H9 (cell line): ENCODE results near the gene DIP2C. TPM values are rescaled to one million over a fixed set of nuclear protein-coding genes. Genes with fewer than 3 reads are reported as not detected.

Source experiments
- DNase-seq: peaks from one replicate; pipeline ENCODE4 v3.0.0-alpha.2; 2017
- H2AFZ ChIP-seq: one replicate; pipeline ENCODE4 v1.6.1; 2013; ENCODE audit warnings: mild to moderate bottlenecking, low read length, control low read depth, moderate library complexity
- H2AK5ac ChIP-seq: 2 replicates; pipeline ENCODE4 v1.6.1; 2013; ENCODE audit warnings: low read length, control low read depth, mixed read lengths; ENCODE audit not compliant: insufficient read length
- H2BK120ac ChIP-seq: one replicate; pipeline ENCODE4 v1.6.1; 2013; ENCODE audit warnings: low read depth, mild to moderate bottlenecking, low read length, control low read depth, inconsistent platforms; ENCODE audit not compliant: poor library complexity, severe bottlenecking
- H2BK12ac ChIP-seq: 2 replicates; pipeline ENCODE4 v1.6.1; 2013; ENCODE audit warnings: low read length, control low read depth, mixed read lengths, low read depth; ENCODE audit not compliant: insufficient read length
- H2BK15ac ChIP-seq: 2 replicates; pipeline ENCODE4 v1.6.1; 2013; ENCODE audit warnings: low read depth, low read length, control low read depth
- H2BK20ac ChIP-seq: one replicate; pipeline ENCODE4 v1.6.1; 2013; ENCODE audit warnings: low read depth, mild to moderate bottlenecking, low read length, control low read depth, inconsistent platforms; ENCODE audit not compliant: poor library complexity, severe bottlenecking
- H2BK5ac ChIP-seq: 2 replicates; pipeline ENCODE4 v1.6.1; 2013; ENCODE audit warnings: low read length, control low read depth, mixed read lengths; ENCODE audit not compliant: insufficient read length
- H3K14ac ChIP-seq: 2 replicates; pipeline ENCODE4 v1.6.1; 2013; ENCODE audit warnings: low read length, control low read depth; ENCODE audit not compliant: insufficient read depth
- H3K18ac ChIP-seq: 2 replicates; pipeline ENCODE4 v1.6.1; 2013; ENCODE audit warnings: low read depth, mild to moderate bottlenecking, mixed read lengths, low read length, control low read depth; ENCODE audit not compliant: insufficient read length
- H3K23ac ChIP-seq: 2 replicates; pipeline ENCODE4 v1.6.1; 2013; ENCODE audit warnings: low read length, control low read depth, mixed read lengths, low read depth; ENCODE audit not compliant: insufficient read length
- H3K23me2 ChIP-seq: 2 replicates; pipeline ENCODE4 v1.6.1; 2013; ENCODE audit warnings: low read depth, mild to moderate bottlenecking, mixed read lengths, low read length, control low read depth; ENCODE audit not compliant: insufficient read length, poor library complexity, severe bottlenecking
- H3K27ac ChIP-seq: 2 replicates; pipeline ENCODE4 v1.5.1; 2013; ENCODE audit warnings: low read length, control low read depth, mixed read lengths, low read depth; ENCODE audit not compliant: insufficient read length
- H3K27me3 ChIP-seq: 2 replicates; pipeline ENCODE4 v1.6.1; 2013; ENCODE audit warnings: low read length, control low read depth, inconsistent platforms; ENCODE audit not compliant: insufficient read depth
- H3K4ac ChIP-seq: 2 replicates; pipeline ENCODE4 v1.6.1; 2013; ENCODE audit warnings: low read depth, mild to moderate bottlenecking, control low read depth, inconsistent platforms, low read length, moderate library complexity
- H3K4me1 ChIP-seq: 2 replicates; pipeline ENCODE4 v1.6.1; 2013; ENCODE audit warnings: low read length, control low read depth, inconsistent platforms; ENCODE audit not compliant: insufficient read depth
- H3K4me2 ChIP-seq: 2 replicates; pipeline ENCODE4 v1.6.1; 2013; ENCODE audit warnings: low read length, control low read depth, mixed read lengths; ENCODE audit not compliant: insufficient read length, insufficient read depth
- H3K56ac ChIP-seq: 2 replicates; pipeline ENCODE4 v1.6.1; 2013; ENCODE audit warnings: low read depth, mild to moderate bottlenecking, mixed read lengths, low read length, control low read depth; ENCODE audit not compliant: insufficient read length
- H3K79me1 ChIP-seq: 2 replicates; pipeline ENCODE4 v1.6.1; 2013; ENCODE audit warnings: low read depth, mild to moderate bottlenecking, moderate library complexity, low read length, control low read depth, inconsistent platforms; ENCODE audit not compliant: insufficient read depth, poor library complexity, severe bottlenecking
- H3K79me2 ChIP-seq: 2 replicates; pipeline ENCODE4 v1.6.1; 2013; ENCODE audit warnings: low read length, control low read depth, inconsistent platforms; ENCODE audit not compliant: insufficient read depth
- H3K9ac ChIP-seq: 2 replicates; pipeline ENCODE4 v1.6.1; 2013; ENCODE audit warnings: low read length, control low read depth, mixed read lengths; ENCODE audit not compliant: insufficient read length; ENCODE audit errors: extremely low read depth
- H3K9me3 ChIP-seq: one replicate; pipeline ENCODE4 v1.6.1; 2013; ENCODE audit warnings: low read depth, low read length, inconsistent platforms; ENCODE audit not compliant: control insufficient read depth
- H3T11ph ChIP-seq: one replicate; pipeline ENCODE4 v1.6.1; 2013; ENCODE audit warnings: mild to moderate bottlenecking, low read length, control low read depth, inconsistent platforms
- H4K20me1 ChIP-seq: one replicate; pipeline ENCODE4 v1.6.1; 2013; ENCODE audit not compliant: control insufficient read depth, insufficient read length, insufficient read depth
- H4K5ac ChIP-seq: 2 replicates; pipeline ENCODE4 v1.6.1; 2013; ENCODE audit warnings: low read depth, mild to moderate bottlenecking, mixed read lengths, low read length, control low read depth; ENCODE audit not compliant: insufficient read length
- H4K8ac ChIP-seq: replicated peaks from 2 replicates; pipeline ENCODE4 v1.6.1; 2013; ENCODE audit warnings: low read length, control low read depth, mixed read lengths, low read depth; ENCODE audit not compliant: insufficient read length
- H4K91ac ChIP-seq: 2 replicates; pipeline ENCODE4 v1.6.1; 2013; ENCODE audit warnings: low read depth, mild to moderate bottlenecking, moderate library complexity, mixed read lengths, low read length, control low read depth; ENCODE audit not compliant: insufficient read length
- H3K27ac Mint-ChIP-seq, 3 experiments: 2 replicates in 2 of 3; 3 replicates in 1 of 3; pipeline ENCODE4 v1.8.0; 2020 to 2021; ENCODE audit warnings: mixed read lengths in 3 of 3, mild to moderate bottlenecking in 1 of 3, moderate library complexity in 1 of 3
- H3K27me3 Mint-ChIP-seq: 2 replicates; pipeline ENCODE4 v1.8.0; 2021; ENCODE audit warnings: low read depth, mild to moderate bottlenecking, moderate library complexity, mixed read lengths
- H3K36me3 Mint-ChIP-seq, 3 experiments: 2 replicates in 2 of 3; 3 replicates in 1 of 3; pipeline ENCODE4 v1.8.0; 2020 to 2021; ENCODE audit warnings: low read depth in 3 of 3, mixed read lengths in 3 of 3; ENCODE audit not compliant: insufficient read depth in 1 of 3
- H3K4me1 Mint-ChIP-seq, 2 experiments: 2 replicates each; pipeline ENCODE4 v1.8.0; 2020; ENCODE audit warnings: mixed read lengths in 2 of 2
- H3K4me3 Mint-ChIP-seq, 2 experiments: 2 replicates in 1 of 2; 3 replicates in 1 of 2; pipeline ENCODE4 v1.8.0; 2020 to 2021; ENCODE audit warnings: mild to moderate bottlenecking in 2 of 2, mixed read lengths in 2 of 2, moderate library complexity in 1 of 2
- H3K9me3 Mint-ChIP-seq, 2 experiments: 2 replicates in 1 of 2; 3 replicates in 1 of 2; pipeline ENCODE4 v1.8.0; 2020; ENCODE audit warnings: mild to moderate bottlenecking in 2 of 2, mixed read lengths in 2 of 2, moderate library complexity in 1 of 2
- WGBS: extraction: QIAGEN DNeasy Blood & Tissue Kit; methylation state at CpG from one replicate; pipeline ENCODE4 v1.1.7; 2013; ENCODE audit warnings: missing lambda C conversion rate, low lambda C conversion rate, mixed read lengths; ENCODE audit not compliant: insufficient read length; ENCODE audit errors: extremely low coverage; 5-methylcytosine and 5-hydroxymethylcytosine counted together
- total RNA-seq: library from RNA; stranded (reverse); gene quantifications from 2 replicates; pipeline ENCODE4 v1.2.1, GENCODE V29; 2021
- TF ChIP-seq, protein P1 (sequence below): fragments of 200-600 bp; sonication (generic); conservative IDR thresholded peaks from 3 replicates; pipeline ENCODE4 v1.8.0; 2021; ENCODE audit warnings: antibody characterized with exemption, mild to moderate bottlenecking

DIP2C gene
- total RNA-seq, 1 experiment from 2014 or later, result 7.9 TPM

DNA sequence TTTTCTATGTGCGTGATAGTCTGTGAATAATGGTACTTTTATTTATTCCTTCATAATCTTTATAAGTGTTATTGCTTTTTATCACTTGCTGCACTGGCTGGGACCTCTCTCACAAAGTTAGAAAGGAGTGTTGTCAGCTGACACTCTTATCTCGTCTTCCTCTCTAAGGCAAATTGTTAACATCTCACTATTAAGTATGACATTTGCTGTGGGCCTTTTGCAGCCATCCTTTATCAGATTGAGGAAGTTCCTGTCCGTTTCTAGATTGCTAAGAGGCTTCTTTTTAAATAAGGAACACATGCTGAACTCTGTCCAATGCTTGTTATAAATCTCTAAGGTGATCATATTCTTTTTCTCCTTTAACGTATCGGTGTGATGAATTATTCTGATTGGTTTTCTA, 27.4 kb upstream of the DIP2C start:
- no peak overlapping the region for H2BK5ac ChIP-seq
- no peak overlapping the region for H3K27ac Mint-ChIP-seq
- H3K27ac ChIP-seq, result no peak overlapping the region
- no peak overlapping the region for H4K5ac ChIP-seq
- no peaks in the 10 kb centered on the region for H3K79me2 ChIP-seq
- H4K20me1 ChIP-seq, result no peaks in the 10 kb centered on the region
- no peaks in the 10 kb centered on the region for H3K4me1 ChIP-seq
- H3K14ac ChIP-seq, result no peak overlapping the region
- no peak for DNase-seq
- H2AFZ ChIP-seq, result no peak overlapping the region
- H3K27me3 ChIP-seq, result no peaks in the 10 kb centered on the region
- H4K91ac ChIP-seq, result no peak overlapping the region
- H3K23me2 ChIP-seq, result no peaks in the 10 kb centered on the region
- H3K18ac ChIP-seq, result no peak overlapping the region
- H3K56ac ChIP-seq, result no peak overlapping the region
- no peak overlapping the region for H2BK12ac ChIP-seq
- no peak overlapping the region for H2BK15ac ChIP-seq
- H3K9ac ChIP-seq, result no peak overlapping the region
- H2BK20ac ChIP-seq, result no peak overlapping the region
- H4K8ac ChIP-seq, result no peak overlapping the region
- TF ChIP-seq, protein P1, sequence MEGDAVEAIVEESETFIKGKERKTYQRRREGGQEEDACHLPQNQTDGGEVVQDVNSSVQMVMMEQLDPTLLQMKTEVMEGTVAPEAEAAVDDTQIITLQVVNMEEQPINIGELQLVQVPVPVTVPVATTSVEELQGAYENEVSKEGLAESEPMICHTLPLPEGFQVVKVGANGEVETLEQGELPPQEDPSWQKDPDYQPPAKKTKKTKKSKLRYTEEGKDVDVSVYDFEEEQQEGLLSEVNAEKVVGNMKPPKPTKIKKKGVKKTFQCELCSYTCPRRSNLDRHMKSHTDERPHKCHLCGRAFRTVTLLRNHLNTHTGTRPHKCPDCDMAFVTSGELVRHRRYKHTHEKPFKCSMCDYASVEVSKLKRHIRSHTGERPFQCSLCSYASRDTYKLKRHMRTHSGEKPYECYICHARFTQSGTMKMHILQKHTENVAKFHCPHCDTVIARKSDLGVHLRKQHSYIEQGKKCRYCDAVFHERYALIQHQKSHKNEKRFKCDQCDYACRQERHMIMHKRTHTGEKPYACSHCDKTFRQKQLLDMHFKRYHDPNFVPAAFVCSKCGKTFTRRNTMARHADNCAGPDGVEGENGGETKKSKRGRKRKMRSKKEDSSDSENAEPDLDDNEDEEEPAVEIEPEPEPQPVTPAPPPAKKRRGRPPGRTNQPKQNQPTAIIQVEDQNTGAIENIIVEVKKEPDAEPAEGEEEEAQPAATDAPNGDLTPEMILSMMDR, result no peak
- no peak overlapping the region for H3K4ac ChIP-seq
- no peak overlapping the region for H3T11ph ChIP-seq
- H3K9me3 ChIP-seq, result no peaks in the 10 kb centered on the region
- H3K79me1 ChIP-seq, result no peaks in the 10 kb centered on the region
- H3K4me1 Mint-ChIP-seq, result no peaks in the 10 kb centered on the region
- peaks cover 4 to 10% (median 5%) of the 10 kb centered on the region in 3 experiments; a peak in 5 of 7 replicates for H3K36me3 Mint-ChIP-seq
- H3K27me3 Mint-ChIP-seq, result peaks cover 18% of the 10 kb centered on the region
- H2BK120ac ChIP-seq, result no peak overlapping the region
- no peak overlapping the region for H3K4me3 Mint-ChIP-seq
- no CpG with 5 or more reads among the region's 5 CpGs for WGBS
- no peak overlapping the region for H2AK5ac ChIP-seq
- peaks cover 28 to 32% of the 10 kb centered on the region in 2 experiments for H3K9me3 Mint-ChIP-seq
- no peak overlapping the region for H3K4me2 ChIP-seq
- no peak overlapping the region for H3K23ac ChIP-seq
